Cardiac fibroblast (primary cell): ENCODE data around the gene EYS.
"Not testable (repeated sequence)": the region's sequence is repeated elsewhere in the genome, so short reads cannot be mapped to it uniquely, and the experiment has no call there.

Experiments used
- DNase-seq, 2 donors: peaks; one replicate each; pipeline versions ENCODE4 v3.0.0 to v3.0.0-alpha.2; 2010; ENCODE audit warnings: low read depth in 2 of 2
- H3K4me3 ChIP-seq, 2 donors: replicated peaks in 1 of 2; 1 replicate in 1 of 2; 2 replicates in 1 of 2; pipeline ENCODE4 v1.5.1; 2011; ENCODE audit warnings: low read depth in 2 of 2, low read length in 2 of 2, mild to moderate bottlenecking in 2 of 2, moderate library complexity in 1 of 2
- TF ChIP-seq, protein P1 (sequence below): IDR thresholded peaks from one replicate; pipeline ENCODE4 v1.5.1; 2011; ENCODE audit warnings: low read depth, mild to moderate bottlenecking, low read length, inconsistent platforms

Gene EYS

DNA sequence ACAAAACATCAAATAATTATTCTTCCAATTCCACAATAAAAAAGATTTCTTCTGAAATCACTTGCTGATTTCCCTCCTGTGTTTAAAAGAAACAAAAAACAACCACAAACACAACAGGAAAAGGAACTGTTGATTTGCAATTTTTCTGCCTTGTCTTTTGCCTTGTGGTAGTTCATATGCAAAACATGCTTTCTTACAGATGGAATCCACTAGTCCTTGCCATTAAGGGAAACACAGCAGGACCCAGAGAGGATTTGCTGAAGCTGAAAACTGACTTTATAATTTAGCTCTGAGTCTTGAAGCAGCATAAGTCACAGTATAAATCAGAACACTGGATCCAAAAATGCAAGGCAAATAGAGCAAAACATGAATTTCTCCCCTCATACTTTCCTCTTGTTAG is 1742.7 kb downstream of the EYS start:
- DNase-seq, result no peak
- TF ChIP-seq, protein P1, sequence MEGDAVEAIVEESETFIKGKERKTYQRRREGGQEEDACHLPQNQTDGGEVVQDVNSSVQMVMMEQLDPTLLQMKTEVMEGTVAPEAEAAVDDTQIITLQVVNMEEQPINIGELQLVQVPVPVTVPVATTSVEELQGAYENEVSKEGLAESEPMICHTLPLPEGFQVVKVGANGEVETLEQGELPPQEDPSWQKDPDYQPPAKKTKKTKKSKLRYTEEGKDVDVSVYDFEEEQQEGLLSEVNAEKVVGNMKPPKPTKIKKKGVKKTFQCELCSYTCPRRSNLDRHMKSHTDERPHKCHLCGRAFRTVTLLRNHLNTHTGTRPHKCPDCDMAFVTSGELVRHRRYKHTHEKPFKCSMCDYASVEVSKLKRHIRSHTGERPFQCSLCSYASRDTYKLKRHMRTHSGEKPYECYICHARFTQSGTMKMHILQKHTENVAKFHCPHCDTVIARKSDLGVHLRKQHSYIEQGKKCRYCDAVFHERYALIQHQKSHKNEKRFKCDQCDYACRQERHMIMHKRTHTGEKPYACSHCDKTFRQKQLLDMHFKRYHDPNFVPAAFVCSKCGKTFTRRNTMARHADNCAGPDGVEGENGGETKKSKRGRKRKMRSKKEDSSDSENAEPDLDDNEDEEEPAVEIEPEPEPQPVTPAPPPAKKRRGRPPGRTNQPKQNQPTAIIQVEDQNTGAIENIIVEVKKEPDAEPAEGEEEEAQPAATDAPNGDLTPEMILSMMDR, result no peak
- no peak overlapping the region for H3K4me3 ChIP-seq

DNA sequence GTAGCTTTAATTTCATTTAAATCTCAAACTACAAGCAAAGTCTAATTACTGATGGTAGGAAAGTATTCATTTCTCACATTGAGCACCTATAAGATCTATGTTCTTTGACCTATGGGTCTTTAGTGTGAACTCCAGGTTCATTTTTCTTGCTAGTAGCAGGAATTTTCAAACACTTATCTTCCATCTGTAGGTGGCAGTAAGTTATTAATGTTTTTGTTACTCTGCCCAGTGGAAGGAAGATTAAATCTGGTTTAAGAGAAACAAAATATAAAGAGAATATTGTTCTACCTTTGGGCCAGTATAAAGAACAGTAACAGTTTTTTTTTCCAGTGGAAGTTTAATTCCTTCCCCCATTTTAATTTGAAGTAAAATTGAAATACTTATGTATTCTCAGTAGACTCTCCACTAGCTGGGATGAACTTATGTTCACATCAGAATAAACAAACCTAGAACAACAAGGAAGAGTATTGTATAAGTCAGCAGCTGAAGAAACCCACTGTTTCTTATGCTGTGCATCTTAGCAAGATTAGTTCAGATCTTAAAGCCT is 1743.2 kb downstream of the EYS start:
- H3K4me3 ChIP-seq, result no peak overlapping the region
- TF ChIP-seq, protein P1, result no peak
- DNase-seq, result no peak

DNA sequence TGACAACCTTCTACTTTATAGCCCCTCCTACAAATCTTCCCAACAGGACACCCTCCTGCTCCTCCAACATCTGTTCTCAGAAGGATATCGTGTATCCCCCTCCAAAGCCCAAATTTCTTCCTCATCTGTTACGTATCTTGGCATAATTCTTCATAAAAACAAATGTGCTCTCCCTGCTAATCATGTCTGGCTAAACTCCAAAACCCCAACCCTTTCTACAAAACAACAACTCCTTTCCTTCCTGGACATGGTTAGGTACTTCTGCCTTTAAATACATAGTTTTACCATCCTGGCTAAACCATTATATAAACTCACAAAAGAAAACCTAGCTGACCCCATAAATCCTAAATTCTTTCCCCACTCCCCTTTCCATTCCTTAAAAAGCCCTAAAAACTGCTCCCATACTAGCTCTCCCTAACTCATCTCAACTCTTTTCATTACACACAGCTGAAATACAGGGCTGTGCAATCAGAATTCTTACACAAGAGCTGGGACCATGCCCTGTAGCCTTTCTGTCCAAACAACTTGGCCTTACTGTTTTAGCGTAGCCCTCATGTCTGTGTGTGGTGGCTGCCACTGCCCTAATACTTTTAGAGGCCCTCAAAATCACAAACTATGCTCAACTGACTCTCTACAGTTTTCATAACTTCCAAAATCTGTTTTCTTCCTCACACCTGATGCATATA is 1753.5 kb downstream of the EYS start:
- H3K4me3 ChIP-seq, DNase-seq: not testable (repeated sequence)

DNA sequence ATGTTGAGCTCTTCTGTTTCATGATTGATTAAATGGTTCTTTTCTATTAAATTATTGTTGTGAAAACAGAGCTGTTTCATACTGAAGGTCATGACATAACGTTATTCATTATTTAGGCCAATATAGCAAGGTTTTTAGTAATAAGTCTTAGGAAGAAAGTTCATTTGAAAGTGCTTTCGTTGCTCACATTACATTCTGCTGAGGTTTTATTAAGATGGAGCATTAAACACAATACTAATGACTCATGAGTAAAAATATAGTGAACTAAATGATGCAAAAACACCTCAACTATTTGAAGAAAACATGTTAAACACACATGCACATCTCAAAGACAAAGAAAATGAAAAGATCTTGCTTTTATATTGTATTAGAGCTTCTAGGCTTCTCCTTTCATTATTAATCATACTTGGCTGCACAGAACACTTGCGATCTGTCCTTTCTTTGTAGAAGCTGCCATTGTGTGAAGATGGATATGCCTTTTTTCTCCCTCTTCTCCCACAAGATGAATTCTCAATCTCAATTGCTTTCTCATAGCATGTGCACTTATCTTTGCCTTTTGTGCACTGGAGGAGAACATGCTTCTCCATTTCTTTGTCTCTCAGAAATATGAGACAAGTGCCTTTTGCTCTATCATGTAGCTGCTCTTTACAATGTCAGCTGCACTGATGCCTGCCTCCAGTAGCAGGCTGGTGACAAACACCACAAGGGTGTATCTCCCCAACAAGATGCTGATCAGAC is 1759.1 kb downstream of the EYS start:
- DNase-seq, result no peak
- H3K4me3 ChIP-seq, result no peak overlapping the region
- TF ChIP-seq, protein P1, result no peak

DNA sequence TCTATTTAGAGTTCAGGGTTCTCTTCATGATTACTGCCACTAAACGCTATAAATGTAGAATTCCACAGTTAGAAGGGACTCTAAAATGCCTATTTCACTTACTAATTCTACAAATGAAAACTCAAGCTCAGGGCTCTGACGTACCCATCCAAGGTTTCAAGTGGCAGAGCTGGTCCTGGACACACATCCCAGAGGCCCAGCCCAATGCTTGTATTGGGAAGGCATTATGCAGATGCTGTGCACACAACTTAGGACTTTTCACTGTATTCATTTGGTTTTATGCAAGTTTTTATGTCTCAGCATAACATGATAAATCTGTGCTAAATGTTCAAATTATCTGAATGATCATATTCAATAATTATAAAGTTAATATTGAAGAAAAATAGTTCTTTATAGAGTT is 1761.0 kb downstream of the EYS start:
- TF ChIP-seq, protein P1, result no peak
- no peak for DNase-seq
- no peak overlapping the region for H3K4me3 ChIP-seq

- TF ChIP-seq, protein P1, result no peak
- no peak for DNase-seq
- no peak overlapping the region for H3K4me3 ChIP-seq
Measured at GRCh38 chr6:63943826-63944225, 1763.2 kb downstream of the EYS start.

GRCh38 chr6:63941747-63942470 is 1765.1 kb downstream of the EYS start:
- DNase-seq, result peak in 1 of 2 donors; percentile 3
- TF ChIP-seq, protein P1, result no peak
- no peak overlapping the region for H3K4me3 ChIP-seq
